Thymus (tissue), 11 donors: ENCODE data around the gene ISG15. TPM values are rescaled to one million over a fixed set of nuclear protein-coding genes. Genes with fewer than 3 reads are reported as not detected.

Source experiments
- DNase-seq, 9 donors: peaks; one replicate each; pipeline ENCODE4 v3.0.0-alpha.2; 2013; ENCODE audit warnings: low spot score in 9 of 9, low read depth in 6 of 9, missing footprints in 1 of 9
- H3K27ac ChIP-seq, 2 donors: one replicate each; pipeline ENCODE4 v1.5.1; 2013; ENCODE audit warnings: control low read depth in 1 of 2, low read depth in 1 of 2, low read length in 1 of 2, mild to moderate bottlenecking in 1 of 2, moderate library complexity in 1 of 2
- H3K27me3 ChIP-seq, 2 donors: one replicate each; pipeline ENCODE4 v1.5.1; 2013; ENCODE audit warnings: low read length in 1 of 2; ENCODE audit not compliant: control insufficient read depth in 2 of 2, insufficient read depth in 1 of 2
- H3K36me3 ChIP-seq, 2 donors: one replicate each; pipeline ENCODE4 v1.5.1; 2013; ENCODE audit warnings: low read length in 1 of 2, mild to moderate bottlenecking in 1 of 2, moderate library complexity in 1 of 2; ENCODE audit not compliant: control insufficient read depth in 2 of 2, insufficient read depth in 2 of 2
- H3K4me1 ChIP-seq, 2 donors: one replicate each; pipeline ENCODE4 v1.5.1; 2013; ENCODE audit warnings: low read length in 2 of 2; ENCODE audit not compliant: control insufficient read depth in 2 of 2, insufficient read depth in 2 of 2
- H3K4me3 ChIP-seq, 2 donors: one replicate each; pipeline ENCODE4 v1.5.1; 2013; ENCODE audit warnings: low read length in 2 of 2, control low read depth in 1 of 2, mild to moderate bottlenecking in 1 of 2
- H3K9me3 ChIP-seq, 2 donors: one replicate each; pipeline ENCODE4 v1.5.1; 2013; ENCODE audit warnings: low read length in 1 of 2, mild to moderate bottlenecking in 1 of 2; ENCODE audit not compliant: control insufficient read depth in 2 of 2, insufficient read depth in 1 of 2
- WGBS: extraction: QIAGEN DNeasy Blood & Tissue Kit; methylation state at CpG from one replicate; pipeline ENCODE4 v1.1.7; 2013; 5-methylcytosine and 5-hydroxymethylcytosine counted together
- polyA plus RNA-seq: library from polyadenylated mRNA; stranded (reverse); fragments of 200-250 nt; gene quantifications from one replicate; pipeline ENCODE4 v1.2.3, GENCODE V29; 2013
- total RNA-seq: library from RNA; stranded (reverse); fragments of 120-200 nt; gene quantifications from one replicate; pipeline ENCODE4 v1.2.4, GENCODE V29; 2013
- donor health status: healthy.

Gene ISG15
- total and polyA plus RNA-seq, 2 donors = 285 to 338 TPM

- 80% methylated on average over 3 of the region's 3 CpGs for WGBS
- peaks cover 38 to 68% of the 10 kb centered on the region in 2 donors for H3K27me3 ChIP-seq
- no peak overlapping the region for H3K4me3 ChIP-seq
- DNase-seq = no peak
- peaks cover 32 to 45% of the 10 kb centered on the region in 2 donors for H3K4me1 ChIP-seq
- H3K36me3 ChIP-seq = peaks cover 0 to 4% of the 10 kb centered on the region in 2 donors
- H3K27ac ChIP-seq = no peak overlapping the region
- peaks cover 4 to 16% of the 10 kb centered on the region in 2 donors for H3K9me3 ChIP-seq
These were observed 15.6 kb upstream of the ISG15 start for GRCh38 chr1:997713-997992.

- peaks cover 32 to 45% of the 10 kb centered on the region in 2 donors for H3K4me1 ChIP-seq
- peaks cover 4 to 11% of the 10 kb centered on the region in 2 donors for H3K9me3 ChIP-seq
- WGBS = 21% methylated on average over 75 of the region's 75 CpGs
- peak overlapping the region; percentile 37 to 63 for H3K4me3 ChIP-seq
- peaks cover 38 to 73% of the 10 kb centered on the region in 2 donors for H3K27me3 ChIP-seq
- H3K36me3 ChIP-seq = peaks cover 0 to 4% of the 10 kb centered on the region in 2 donors
- no peak for DNase-seq
- H3K27ac ChIP-seq = no peak overlapping the region
These were observed 15.1 kb upstream of the ISG15 start for GRCh38 chr1:997993-998744.

- Histone ChIP-seq H3K27ac (no peak overlapping the region), H3K4me3 (peak overlapping the region; percentile 37 to 63), H3K9me3 (peaks cover 1 to 6% of the 10 kb centered on the region in 2 donors), H3K4me1 (peaks cover 32 to 48% of the 10 kb centered on the region in 2 donors), H3K36me3 (peaks cover 0 to 4% of the 10 kb centered on the region in 2 donors), H3K27me3 (peaks cover 38 to 78% of the 10 kb centered on the region in 2 donors)
- WGBS = under 1% methylated on average over 27 of the region's 27 CpGs
- DNase-seq = peak in 2 of 9 donors; percentile 51 to 61
These were observed 14.6 kb upstream of the ISG15 start for GRCh38 chr1:998745-998994.

GRCh38 chr1:998995-999724 is 14.1 kb upstream of the ISG15 start:
- peaks cover 0 to 4% of the 10 kb centered on the region in 2 donors for H3K36me3 ChIP-seq
- peak in 1 of 9 donors; percentile 44 for DNase-seq
- under 1% methylated on average over 86 of the region's 86 CpGs for WGBS
- peak overlapping the region; percentile 53 to 63 for H3K4me3 ChIP-seq
- peaks cover 41 to 83% of the 10 kb centered on the region in 2 donors for H3K27me3 ChIP-seq
- H3K27ac ChIP-seq = peak overlapping the region in 1 of 2 donors; percentile 71
- H3K4me1 ChIP-seq = peaks cover 32 to 51% of the 10 kb centered on the region in 2 donors
- peaks cover 1 to 4% of the 10 kb centered on the region in 2 donors for H3K9me3 ChIP-seq

- H3K4me1 ChIP-seq = peaks cover 32 to 58% of the 10 kb centered on the region in 2 donors
- peak within 1 kb of the TSS; percentile 64 to 88 for H3K27ac ChIP-seq
- peak within 1 kb of the TSS; percentile 53 to 63 for H3K4me3 ChIP-seq
- peaks cover 1 to 4% of the 10 kb centered on the region in 2 donors for H3K9me3 ChIP-seq
- DNase-seq = peak in 4 of 9 donors; percentile 66 to 87 (median 72)
- peaks cover 44 to 87% of the 10 kb centered on the region in 2 donors for H3K27me3 ChIP-seq
- under 1% methylated on average over 95 of the region's 95 CpGs for WGBS
- H3K36me3 ChIP-seq = peaks cover 0 to 4% of the 10 kb centered on the region in 2 donors
These were observed 13.5 kb upstream of the ISG15 start, which contains the start of gene HES4 for GRCh38 chr1:999725-1000356. TSS of gene HES4 (minus strand) at chr1:1000097. CDS start at chr1:999973, 124 bp downstream.

GRCh38 chr1:1000357-1001056 is 12.8 kb upstream of the ISG15 start:
- H3K4me3 ChIP-seq = peak overlapping the region; percentile 53 to 63
- peaks cover 0 to 4% of the 10 kb centered on the region in 2 donors for H3K36me3 ChIP-seq
- H3K27ac ChIP-seq = peak overlapping the region; percentile 64 to 88
- 1% methylated on average over 75 of the region's 75 CpGs for WGBS
- DNase-seq = peak in 2 of 9 donors; percentile 65 to 70
- peaks cover 49 to 87% of the 10 kb centered on the region in 2 donors for H3K27me3 ChIP-seq
- H3K4me1 ChIP-seq = peaks cover 38 to 64% of the 10 kb centered on the region in 2 donors
- H3K9me3 ChIP-seq = peaks cover 1 to 4% of the 10 kb centered on the region in 2 donors

GRCh38 chr1:1001057-1001783 is 12.1 kb upstream of the ISG15 start:
- Histone ChIP-seq H3K9me3 (peaks cover 1 to 4% of the 10 kb centered on the region in 2 donors), H3K27me3 (peaks cover 47 to 87% of the 10 kb centered on the region in 2 donors), H3K27ac (peak overlapping the region; percentile 42 to 62), H3K36me3 (peaks cover 0 to 4% of the 10 kb centered on the region in 2 donors), H3K4me1 (peaks cover 35 to 61% of the 10 kb centered on the region in 2 donors), H3K4me3 (peak overlapping the region; percentile 53 to 63)
- DNase-seq = no peak
- 3% methylated on average over 58 of the region's 58 CpGs for WGBS
